Middle frontal gyrus (tissue), 1 donor: ENCODE measurements around the gene MAPK1IP1L.
"Not testable (repeated sequence)": the region's sequence is repeated elsewhere in the genome, so short reads cannot be mapped to it uniquely, and the experiment has no call there.

Source experiments
- DNase-seq: peaks from one replicate; pipeline ENCODE4 v3.0.0-alpha.2; 2015; ENCODE audit warnings: low spot score; ENCODE audit errors: extremely low spot score

MAPK1IP1L gene

GRCh38 chr14:55051423-55052268 is at the start of gene MAPK1IP1L:
MAPK1IP1L (plus strand) TSS chr14:55051647; CDS start chr14:55061684, 10,037 bp downstream.
- DNase-seq = peak; percentile 84

- no peak for DNase-seq
Measured at GRCh38 chr14:55005071-55005470, 46.4 kb upstream of the MAPK1IP1L start.

GRCh38 chr14:55015006-55015405 is 36.4 kb upstream of the MAPK1IP1L start:
- no peak for DNase-seq

GRCh38 chr14:55019968-55020554 is 31.4 kb upstream of the MAPK1IP1L start:
- no peak for DNase-seq

- DNase-seq = not testable (repeated sequence)
Measured at GRCh38 chr14:55024365-55024764, 27.1 kb upstream of the MAPK1IP1L start.

GRCh38 chr14:55025948-55026347 is 25.5 kb upstream of the MAPK1IP1L start:
- no peak for DNase-seq

GRCh38 chr14:55026441-55026792 is 25.0 kb upstream of the MAPK1IP1L start:
- DNase-seq = no peak

GRCh38 chr14:55026793-55027561 is 24.5 kb upstream of the MAPK1IP1L start, which contains the start of the genes SOCS4 and WDHD1:
SOCS4 (plus strand) TSS chr14:55027236; CDS start chr14:55043042, 15,806 bp downstream.
WDHD1 (minus strand) TSS chr14:55027099; CDS start chr14:55026787, 312 bp downstream.
- DNase-seq = peak; percentile 91

- DNase-seq = no peak
Measured at GRCh38 chr14:55028066-55028465, 23.4 kb upstream of the MAPK1IP1L start.

- no peak for DNase-seq
Measured at GRCh38 chr14:55028476-55028875, 23.0 kb upstream of the MAPK1IP1L start.

GRCh38 chr14:55031190-55031589 is 20.3 kb upstream of the MAPK1IP1L start:
- no peak for DNase-seq

- not testable (repeated sequence) for DNase-seq
Measured at GRCh38 chr14:55037995-55038394, 13.5 kb upstream of the MAPK1IP1L start.

- no peak for DNase-seq
Measured at GRCh38 chr14:55038708-55039107, 12.7 kb upstream of the MAPK1IP1L start.

GRCh38 chr14:55043528-55043927 is 7.9 kb upstream of the MAPK1IP1L start:
- no peak for DNase-seq

GRCh38 chr14:55045087-55045486 is 6.4 kb upstream of the MAPK1IP1L start:
- no peak for DNase-seq

- DNase-seq = no peak
Measured at GRCh38 chr14:55047301-55048053, 4.0 kb upstream of the MAPK1IP1L start.

- DNase-seq = no peak
Measured at GRCh38 chr14:55048900-55049436, 2.5 kb upstream of the MAPK1IP1L start.

- DNase-seq = no peak
Measured at GRCh38 chr14:55051165-55051422, 353 bp upstream of the MAPK1IP1L start.

- no peak for DNase-seq
Measured at GRCh38 chr14:55052269-55052930, 953 bp downstream of the MAPK1IP1L start.

GRCh38 chr14:55053018-55053417 is 1.6 kb downstream of the MAPK1IP1L start:
- DNase-seq = no peak

- no peak for DNase-seq
Measured at GRCh38 chr14:55053500-55053899, 2.1 kb downstream of the MAPK1IP1L start.
